Measurements from ENCODE around the gene SLC27A3. TPM values are rescaled to one million over a fixed set of nuclear protein-coding genes. Genes with fewer than 3 reads are reported as not detected.

SLC27A3 gene
- total and polyA plus RNA-seq, 2 of the 8 experiments (the other 6 are each of a cell fraction or from before 2014, with no cell fraction given) = 39.1 to 40.1 TPM

GRCh38 chr1:153799016-153799415 is 23.8 kb downstream of the SLC27A3 start:
- DNase-seq (ENCODE audit: low read depth in 1 of 2, low spot score in 2 of 2) (no peak), FAIRE-seq (no peak)
- Histone ChIP-seq H2AFZ (ENCODE audit: low read length) (no peak overlapping the region), H2BK15ac (ENCODE audit: low read length) (no peak overlapping the region), H4K20me1 (replicated peaks in 1 of 2; ENCODE audit: control insufficient read depth in 1 of 2, insufficient read depth in 2 of 2, low read length in 2 of 2) (peaks cover 0 to 7% of the 10 kb centered on the region in 2 experiments), H3K56ac (replicated peaks; ENCODE audit: insufficient read length, low read depth, low read length) (no peak overlapping the region), H4K8ac (ENCODE audit: extremely low read depth, insufficient read depth, low read length) (no peak overlapping the region), H4K5ac (ENCODE audit: insufficient read length, low read depth, low read length) (no peak overlapping the region), H3K23me2 (ENCODE audit: low read depth, low read length) (no peaks in the 10 kb centered on the region; the same call in 1 of the 2 replicates), H3K4me2 (ENCODE audit: insufficient read depth in 1 of 2, low read depth in 2 of 2, low read length in 2 of 2) (no peak overlapping the region), H4K91ac (replicated peaks; ENCODE audit: insufficient read length, low read length) (no peak overlapping the region), H3K79me2 (ENCODE audit: control insufficient read depth in 1 of 2, insufficient read depth in 2 of 2, low read length in 2 of 2) (no peaks in the 10 kb centered on the region), H2BK20ac (ENCODE audit: low read length) (no peak overlapping the region), H2AK5ac (ENCODE audit: low read depth, low read length) (no peak overlapping the region), H3K27ac (ENCODE audit: low read depth, low read length) (no peak overlapping the region), H3K79me1 (ENCODE audit: low read depth, low read length) (no peaks in the 10 kb centered on the region), H2BK120ac (replicated peaks; ENCODE audit: low read depth, low read length) (no peak overlapping the region), H3K9me3 (ENCODE audit: insufficient read depth in 2 of 2, low read depth in 1 of 2, low read length in 1 of 2) (no peaks in the 10 kb centered on the region), H3K4me1 (replicated peaks in 1 of 4; ENCODE audit: control insufficient read depth in 3 of 4, insufficient read depth in 4 of 4, low read length in 3 of 4) (peaks cover 6 to 19% (median 11%) of the 10 kb centered on the region in 4 experiments), H3K9ac (replicated peaks in 1 of 4; ENCODE audit: extremely low read depth in 1 of 4, low read depth in 3 of 4, low read length in 3 of 4) (no peak overlapping the region), H2BK12ac (ENCODE audit: low read depth, low read length) (no peak overlapping the region), H2BK5ac (ENCODE audit: low read depth, low read length) (no peak overlapping the region), H3K18ac (ENCODE audit: extremely low read depth, low read length) (no peak overlapping the region), H3K23ac (ENCODE audit: insufficient read length) (no peak overlapping the region), H3K14ac (ENCODE audit: insufficient read length) (no peak overlapping the region), H3K4ac (replicated peaks; ENCODE audit: insufficient read length, low read depth, low read length) (no peak overlapping the region), H3K4me3 (ENCODE audit: extremely low read depth in 1 of 4, insufficient read depth in 2 of 4, low read depth in 3 of 4, low read length in 4 of 4) (no peak overlapping the region), H3K36me3 (ENCODE audit: control insufficient read depth in 2 of 4, insufficient read depth in 4 of 4, low read length in 3 of 4) (no peaks in the 10 kb centered on the region; a peak in 1 of 8 replicates), H3K27me3 (replicated peaks in 1 of 4; ENCODE audit: control insufficient read depth in 3 of 4, extremely low read depth in 1 of 4, insufficient read depth in 3 of 4, low read length in 3 of 4) (no peaks in the 10 kb centered on the region)
- WGBS, 2 experiments (ENCODE audit: extremely low coverage in 1 of 2, insufficient coverage in 1 of 2, insufficient read length in 1 of 2, insufficient replicate concordance in 2 of 2, low coverage in 1 of 2, low lambda C conversion rate in 2 of 2, missing lambda C conversion rate in 1 of 2) = 94% methylated on average over 4 of the region's 4 CpGs; no CpG with 5 or more reads in 1 of the 2 experiments
- CTCF ChIA-PET (ENCODE audit: partially characterized antibody) = interaction anchor here (0.6 to 3.3 kb wide), 9 partner anchors 15 to 188 kb away, joined by 3 to 15 read pairs (median 6); no protein-coding TSS in a partner anchor
- TF ChIP-seq HDAC6 (IDR thresholded peaks at IDR 0.05; ENCODE audit: low read depth, low read length) (no peak), ASH2L (IDR thresholded peaks at IDR 0.05; ENCODE audit: low read length) (no peak), RFX5 (IDR thresholded peaks at IDR 0.05; ENCODE audit: borderline replicate concordance, low read depth, low read length) (no peak), SRF (IDR thresholded peaks at IDR 0.05; ENCODE audit: low read depth, low read length) (no peak), TBP (IDR thresholded peaks at IDR 0.05; ENCODE audit: low read depth, low read length) (no peak), RNF2 (IDR thresholded peaks at IDR 0.05; ENCODE audit: borderline replicate concordance, low read depth, low read length, missing control alignments, poor library complexity, severe bottlenecking) (no peak)
- POLR2A ChIA-PET (ENCODE audit: partially characterized antibody) = interaction anchor here (1.1 to 15.1 kb wide), 4 partner anchors 17 to 194 kb away, joined by 3 to 153 read pairs (median 5); partner anchors contain the start of genes JTB, RPS27 and SLC39A1

All from H1 (cell line).